Measurements from ENCODE around the gene MTAP. TPM values are rescaled to one million over a fixed set of nuclear protein-coding genes. Genes with fewer than 3 reads are reported as not detected.

MTAP gene
- total RNA-seq, 1 experiment from 2014 or later, result 46.1 TPM

GRCh38 chr9:21810388-21810787 is 8.0 kb downstream of the MTAP start:
- no TSS peak for BruUV-seq (replicated peaks)
- ChIA-PET CTCF (no interaction called here), POLR2A (ENCODE audit: unreplicated experiment) (interaction anchor here (0.7 kb wide), 1 partner anchor 431 kb away, joined by 4 read pairs; no protein-coding TSS in a partner anchor)
- TF ChIP-seq EZH2 (IDR thresholded peaks at IDR 0.05; ENCODE audit: low read depth) (no peak), CTCF (conservative IDR thresholded peaks at IDR 0.05) (no peak)
- H3K9me2 ChIP-seq (ENCODE audit: insufficient read depth), result no peaks in the 10 kb centered on the region
- no peaks in the 10 kb centered on the region for H4K20me1 ChIP-seq (ENCODE audit: insufficient read depth)
- H3K4me1 ChIP-seq (replicated peaks; ENCODE audit: insufficient read depth), result 0 out of 2 replicates have a peak, but pooled peaks cover 9% of the 10 kb centered on the region
- no peaks in the 10 kb centered on the region for H3K9me3 ChIP-seq (ENCODE audit: insufficient read depth, low read depth)
- H3F3A ChIP-seq (ENCODE audit: insufficient read depth, low read depth), result peaks cover 19% of the 10 kb centered on the region; the same call in 1 of the 2 replicates
- H3K79me2 ChIP-seq (ENCODE audit: low read depth), result peaks cover 70% of the 10 kb centered on the region
- H3K27ac ChIP-seq, result 0 out of 2 replicates have a peak overlapping the region, but pooled peaks have one; percentile 6
- no peak overlapping the region for H3K4me2 ChIP-seq
- no peaks in the 10 kb centered on the region; the same call in 1 of the 2 replicates for H3K36me3 ChIP-seq (ENCODE audit: low read depth)
- no peak overlapping the region for H2AFZ ChIP-seq
- DNase-seq, result no peak
- no peak overlapping the region for H3K4me3 ChIP-seq
- intact Hi-C loops (cut with micrococcal nuclease; ENCODE audit: unreplicated experiment), result loop anchor here (5.0 kb wide), 4 partner anchors 292 to 558 kb away; no protein-coding TSS in a partner anchor
- H3K27me3 ChIP-seq (ENCODE audit: insufficient read depth, low read depth), result no peaks in the 10 kb centered on the region

GRCh38 chr9:21810881-21811280 is 8.4 kb downstream of the MTAP start:
- no peaks in the 10 kb centered on the region for H4K20me1 ChIP-seq (ENCODE audit: insufficient read depth)
- CTCF ChIA-PET, result no interaction called here
- H3K4me1 ChIP-seq (replicated peaks; ENCODE audit: insufficient read depth), result 0 out of 2 replicates have a peak, but pooled peaks cover 7% of the 10 kb centered on the region
- no peak for DNase-seq
- peaks cover 4% of the 10 kb centered on the region for H3K36me3 ChIP-seq (ENCODE audit: low read depth)
- intact Hi-C loops (cut with micrococcal nuclease; ENCODE audit: unreplicated experiment), result loop anchor here (5.0 kb wide), 4 partner anchors 291 to 559 kb away; no protein-coding TSS in a partner anchor
- no TSS peak for BruUV-seq (replicated peaks)
- peaks cover 70% of the 10 kb centered on the region for H3K79me2 ChIP-seq (ENCODE audit: low read depth)
- H3K27me3 ChIP-seq (ENCODE audit: insufficient read depth, low read depth), result no peaks in the 10 kb centered on the region
- no peaks in the 10 kb centered on the region for H3K9me3 ChIP-seq (ENCODE audit: insufficient read depth, low read depth)
- no peak overlapping the region for H3K4me2 ChIP-seq
- H3K9me2 ChIP-seq (ENCODE audit: insufficient read depth), result no peaks in the 10 kb centered on the region
- H3K4me3 ChIP-seq, result no peak overlapping the region
- TF ChIP-seq EZH2 (IDR thresholded peaks at IDR 0.05; ENCODE audit: low read depth) (no peak), CTCF (conservative IDR thresholded peaks at IDR 0.05) (no peak)
- no peak overlapping the region for H2AFZ ChIP-seq
- peaks cover 19% of the 10 kb centered on the region; the same call in 1 of the 2 replicates for H3F3A ChIP-seq (ENCODE audit: insufficient read depth, low read depth)
- 0 out of 2 replicates have a peak overlapping the region, but pooled peaks have one; percentile 6 for H3K27ac ChIP-seq
- POLR2A ChIA-PET (ENCODE audit: unreplicated experiment), result interaction anchor here (0.7 kb wide), 1 partner anchor 430 kb away, joined by 4 read pairs; no protein-coding TSS in a partner anchor

GRCh38 chr9:21811914-21812313 is 9.5 kb downstream of the MTAP start:
- peak overlapping the region; percentile 19; the same call in 1 of the 2 replicates for H3K27ac ChIP-seq
- H3F3A ChIP-seq (ENCODE audit: insufficient read depth, low read depth), result peaks cover 19% of the 10 kb centered on the region; the same call in 1 of the 2 replicates
- H3K9me3 ChIP-seq (ENCODE audit: insufficient read depth, low read depth), result no peaks in the 10 kb centered on the region
- 0 out of 2 replicates have a peak, but pooled peaks cover 7% of the 10 kb centered on the region for H3K4me1 ChIP-seq (replicated peaks; ENCODE audit: insufficient read depth)
- no peaks in the 10 kb centered on the region for H3K27me3 ChIP-seq (ENCODE audit: insufficient read depth, low read depth)
- POLR2A ChIA-PET (ENCODE audit: unreplicated experiment), result no interaction called here
- H3K4me2 ChIP-seq, result no peak overlapping the region
- intact Hi-C loops (cut with micrococcal nuclease; ENCODE audit: unreplicated experiment), result loop anchor here (2.0 to 5.0 kb wide), 5 partner anchors 290 to 635 kb away; partner anchors contain the start of gene DMRTA1
- H3K79me2 ChIP-seq (ENCODE audit: low read depth), result peaks cover 70% of the 10 kb centered on the region
- no peaks in the 10 kb centered on the region for H3K9me2 ChIP-seq (ENCODE audit: insufficient read depth)
- no peak for TF ChIP-seq CTCF (conservative IDR thresholded peaks at IDR 0.05)
- no peak for TF ChIP-seq EZH2 (IDR thresholded peaks at IDR 0.05; ENCODE audit: low read depth)
- no peak overlapping the region for H2AFZ ChIP-seq
- no TSS peak for BruUV-seq (replicated peaks)
- H3K4me3 ChIP-seq, result no peak overlapping the region
- no peak for DNase-seq
- peaks cover 14% of the 10 kb centered on the region for H3K36me3 ChIP-seq (ENCODE audit: low read depth)
- CTCF ChIA-PET, result interaction anchor here (0.5 kb wide), 1 partner anchor 576 kb away, joined by 3 read pairs; no protein-coding TSS in a partner anchor
- H4K20me1 ChIP-seq (ENCODE audit: insufficient read depth), result no peaks in the 10 kb centered on the region
